Fibroblast of lung (primary cell): ENCODE data around the gene PLEKHO2. TPM values are rescaled to one million over a fixed set of nuclear protein-coding genes. Genes with fewer than 3 reads are reported as not detected.

Source experiments
- DNase-seq, 2 donors: peaks; one replicate each; pipeline versions ENCODE4 v3.0.0 to v3.0.0-alpha.2; 2010; ENCODE audit warnings: low read depth in 2 of 2
- H2AFZ ChIP-seq: 2 replicates; pipeline ENCODE4 v1.5.1; 2012; ENCODE audit warnings: low read length, control low read depth, inconsistent platforms
- H3K27ac ChIP-seq: 2 replicates; pipeline ENCODE4 v1.5.1; 2011; ENCODE audit warnings: low read length, control low read depth; ENCODE audit not compliant: insufficient read depth
- H3K27me3 ChIP-seq: 2 replicates; pipeline ENCODE4 v1.5.1; 2011; ENCODE audit warnings: mild to moderate bottlenecking, low read length; ENCODE audit not compliant: control insufficient read depth, insufficient read depth
- H3K36me3 ChIP-seq: 2 replicates; pipeline ENCODE4 v1.5.1; 2011; ENCODE audit warnings: low read length; ENCODE audit not compliant: control insufficient read depth, insufficient read depth
- H3K4me1 ChIP-seq: 2 replicates; pipeline ENCODE4 v1.5.1; 2011; ENCODE audit warnings: low read length; ENCODE audit not compliant: control insufficient read depth, insufficient read depth; ENCODE audit errors: extremely low read depth
- H3K4me2 ChIP-seq: 2 replicates; pipeline ENCODE4 v1.5.1; 2011; ENCODE audit warnings: low read length, control low read depth; ENCODE audit not compliant: insufficient read depth; ENCODE audit errors: extremely low read depth
- H3K4me3 ChIP-seq, 4 experiments: fragments of 200-600 bp in 1 of 4; sonication (generic) in 1 of 4; replicated peaks in 1 of 4; 2 replicates each; pipeline ENCODE4 v1.5.1; 2011 to 2016; ENCODE audit warnings: low read length in 4 of 4, low read depth in 3 of 4, mild to moderate bottlenecking in 3 of 4, control low read depth in 2 of 4, inconsistent platforms in 1 of 4, mixed read lengths in 1 of 4; ENCODE audit not compliant: insufficient read depth in 1 of 4; ENCODE audit errors: control extremely low read depth in 1 of 4
- H3K79me2 ChIP-seq: 2 replicates; pipeline ENCODE4 v1.5.1; 2012; ENCODE audit warnings: mild to moderate bottlenecking, low read length, inconsistent platforms; ENCODE audit not compliant: control insufficient read depth, insufficient read depth
- H3K9ac ChIP-seq: 2 replicates; pipeline ENCODE4 v1.5.1; 2011; ENCODE audit warnings: mild to moderate bottlenecking, low read length, control low read depth; ENCODE audit not compliant: insufficient read depth
- H3K9me3 ChIP-seq: 2 replicates; pipeline ENCODE4 v1.5.1; 2012; ENCODE audit warnings: low read depth, low read length; ENCODE audit not compliant: control insufficient read depth, insufficient read depth
- H4K20me1 ChIP-seq: 2 replicates; pipeline ENCODE4 v1.5.1; 2011; ENCODE audit warnings: low read length; ENCODE audit not compliant: control insufficient read depth, insufficient read depth; ENCODE audit errors: extremely low read depth
- EZH2 ChIP-seq: IDR thresholded peaks from 2 replicates; pipeline ENCODE4 v1.5.1; 2012; ENCODE audit warnings: low read length, control low read depth, mild to moderate bottlenecking; ENCODE audit errors: missing control alignments
- polyA plus RNA-seq, 2 donors: library from polyadenylated mRNA; depleted of rRNA in 1 of 2; stranded (reverse) in 1 of 2; unstranded in 1 of 2; fragments of >200 nt; gene quantifications; 2 replicates each; pipeline ENCODE4 v1.2.1, GENCODE V29; 2011 to 2012; ENCODE audit warnings: missing spikeins in 1 of 2
- total RNA-seq: library from RNA; depleted of rRNA; stranded (reverse); fragments of >200 nt; gene quantifications from 2 replicates; pipeline ENCODE4 v1.2.1, GENCODE V29; 2014
- TF ChIP-seq, protein P1 (sequence below), 2 donors: IDR thresholded peaks in 1 of 2; conservative IDR thresholded peaks in 1 of 2; 1 replicate in 1 of 2; 2 replicates in 1 of 2; pipeline ENCODE4 v1.5.1; 2011 to 2012; ENCODE audit warnings: low read length in 2 of 2, control low read depth in 1 of 2, inconsistent platforms in 1 of 2, low read depth in 1 of 2, mild to moderate bottlenecking in 1 of 2

Gene PLEKHO2
- total and polyA plus RNA-seq, 2 donors (not counting 1 experiment from before 2014, with no cell fraction given): 78.6 to 163 TPM

DNA sequence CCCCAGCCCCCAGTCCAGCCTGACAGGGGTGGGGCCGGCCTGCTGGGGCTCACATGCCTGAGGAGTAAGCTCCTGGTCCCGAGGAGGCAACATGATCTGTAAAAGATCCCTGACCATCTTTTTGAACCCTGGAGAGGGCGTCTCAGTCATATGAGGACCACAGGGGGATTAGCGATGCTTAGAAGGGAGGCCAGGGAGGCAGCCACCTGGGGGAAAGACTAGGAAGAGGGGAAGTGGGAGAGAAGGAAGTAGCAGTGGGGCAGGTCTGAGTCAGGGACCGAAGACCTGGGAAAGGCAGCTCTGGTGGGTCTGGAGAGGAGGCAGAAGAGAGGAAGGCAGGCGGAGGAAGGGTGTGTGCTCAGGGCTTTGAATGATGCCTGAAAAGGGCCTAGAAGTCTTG is 35.2 kb upstream of the PLEKHO2 start:
- H3K36me3 ChIP-seq: no peaks in the 10 kb centered on the region
- no peak overlapping the region for H2AFZ ChIP-seq

DNA sequence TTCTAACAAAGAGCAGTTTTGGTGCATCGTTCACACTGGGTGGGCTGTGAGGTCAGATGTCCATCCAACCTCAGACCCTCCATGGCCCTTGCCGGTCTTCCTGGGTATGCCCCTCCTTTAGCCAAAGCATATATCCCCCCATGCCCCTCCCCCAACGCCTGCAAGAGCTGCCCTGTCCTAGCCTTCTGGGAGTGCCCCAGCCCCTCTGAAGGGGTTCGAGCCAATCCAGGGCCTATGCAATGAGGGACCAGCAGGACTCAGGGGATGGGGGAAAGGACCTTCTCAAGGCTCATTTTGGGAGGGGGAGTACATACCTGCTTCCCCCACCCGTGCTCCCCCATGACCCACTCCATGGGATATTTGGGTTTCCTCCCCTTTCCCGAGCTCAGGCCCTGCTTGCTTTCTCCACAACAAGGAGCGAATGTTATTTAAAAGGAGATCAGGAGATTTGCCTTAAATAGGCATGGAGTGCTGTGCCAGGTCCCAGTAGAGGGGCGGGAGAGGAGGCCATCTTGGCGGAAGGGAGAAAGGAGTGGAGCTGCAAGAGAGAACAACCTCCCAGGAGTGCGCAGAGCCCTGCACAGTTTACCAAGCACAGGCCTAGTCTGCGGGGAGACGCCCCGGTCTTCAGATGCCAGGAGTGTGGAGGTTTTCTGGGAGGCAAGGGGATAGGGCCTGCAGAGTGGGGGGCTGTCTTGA is 34.5 kb upstream of the PLEKHO2 start:
- Histone ChIP-seq H3K36me3 (no peaks in the 10 kb centered on the region), H3K4me2 (no peak overlapping the region), H3K27ac (no peak overlapping the region), H3K9me3 (no peaks in the 10 kb centered on the region), H3K4me3 (no peak overlapping the region), H2AFZ (no peak overlapping the region), H3K27me3 (no peaks in the 10 kb centered on the region), H3K4me1 (no peaks in the 10 kb centered on the region), H4K20me1 (no peaks in the 10 kb centered on the region), H3K79me2 (no peaks in the 10 kb centered on the region), H3K9ac (no peak overlapping the region)
- DNase-seq: no peak
- no peak for TF ChIP-seq EZH2

More for the DNA sequence above, 35.2 kb upstream of the PLEKHO2 start:
- Histone ChIP-seq H3K4me3 (no peak overlapping the region), H3K9ac (no peak overlapping the region), H3K79me2 (no peaks in the 10 kb centered on the region), H3K27me3 (no peaks in the 10 kb centered on the region), H3K27ac (no peak overlapping the region), H3K4me2 (no peak overlapping the region), H4K20me1 (no peaks in the 10 kb centered on the region), H3K9me3 (no peaks in the 10 kb centered on the region), H3K4me1 (no peaks in the 10 kb centered on the region)
- TF ChIP-seq, protein P1, sequence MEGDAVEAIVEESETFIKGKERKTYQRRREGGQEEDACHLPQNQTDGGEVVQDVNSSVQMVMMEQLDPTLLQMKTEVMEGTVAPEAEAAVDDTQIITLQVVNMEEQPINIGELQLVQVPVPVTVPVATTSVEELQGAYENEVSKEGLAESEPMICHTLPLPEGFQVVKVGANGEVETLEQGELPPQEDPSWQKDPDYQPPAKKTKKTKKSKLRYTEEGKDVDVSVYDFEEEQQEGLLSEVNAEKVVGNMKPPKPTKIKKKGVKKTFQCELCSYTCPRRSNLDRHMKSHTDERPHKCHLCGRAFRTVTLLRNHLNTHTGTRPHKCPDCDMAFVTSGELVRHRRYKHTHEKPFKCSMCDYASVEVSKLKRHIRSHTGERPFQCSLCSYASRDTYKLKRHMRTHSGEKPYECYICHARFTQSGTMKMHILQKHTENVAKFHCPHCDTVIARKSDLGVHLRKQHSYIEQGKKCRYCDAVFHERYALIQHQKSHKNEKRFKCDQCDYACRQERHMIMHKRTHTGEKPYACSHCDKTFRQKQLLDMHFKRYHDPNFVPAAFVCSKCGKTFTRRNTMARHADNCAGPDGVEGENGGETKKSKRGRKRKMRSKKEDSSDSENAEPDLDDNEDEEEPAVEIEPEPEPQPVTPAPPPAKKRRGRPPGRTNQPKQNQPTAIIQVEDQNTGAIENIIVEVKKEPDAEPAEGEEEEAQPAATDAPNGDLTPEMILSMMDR (conservative IDR thresholded peaks at IDR 0.05 in 1 of 2, IDR thresholded peaks at IDR 0.05 in 1 of 2; ENCODE audit: low read depth in 1 of 2, low read length in 2 of 2): no peak
- TF ChIP-seq EZH2: no peak
- no peak for DNase-seq

DNA sequence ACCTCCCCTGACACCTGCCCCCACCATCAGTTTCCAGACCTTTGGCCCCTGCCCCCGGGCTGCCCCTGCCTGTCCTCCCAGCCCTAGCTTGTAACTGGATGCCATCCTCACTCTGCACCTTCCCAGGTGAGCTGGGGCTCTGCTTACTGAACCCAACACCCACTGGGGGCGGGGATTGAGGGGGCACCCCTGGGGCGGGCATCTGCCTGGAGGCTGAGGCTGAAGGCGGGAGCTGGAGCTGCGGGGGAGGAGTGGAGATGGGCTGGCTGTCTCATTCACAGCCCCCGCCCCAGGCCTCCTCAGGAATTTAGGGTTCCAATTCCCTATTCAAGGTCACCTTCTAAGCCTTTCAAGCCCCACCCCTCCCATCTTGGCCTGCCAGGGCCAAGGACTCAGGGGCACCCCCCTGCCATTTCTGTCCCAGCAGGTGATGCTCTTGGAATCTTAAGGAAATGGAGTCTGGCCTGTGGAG is 33.9 kb upstream of the PLEKHO2 start:
- no peak for DNase-seq
- TF ChIP-seq, protein P1 (conservative IDR thresholded peaks at IDR 0.05 in 1 of 2, IDR thresholded peaks at IDR 0.05 in 1 of 2; ENCODE audit: low read depth in 1 of 2, low read length in 2 of 2): no peak
- no peak for TF ChIP-seq EZH2
- Histone ChIP-seq H3K27ac (no peak overlapping the region), H3K36me3 (no peaks in the 10 kb centered on the region), H3K4me3 (no peak overlapping the region), H3K79me2 (no peaks in the 10 kb centered on the region), H3K9me3 (no peaks in the 10 kb centered on the region), H3K4me1 (no peaks in the 10 kb centered on the region), H4K20me1 (no peaks in the 10 kb centered on the region), H2AFZ (no peak overlapping the region), H3K27me3 (no peaks in the 10 kb centered on the region), H3K4me2 (no peak overlapping the region), H3K9ac (no peak overlapping the region)
